HG02642 (cell line): ENCODE measurements around the gene TP53I13.
A peak's percentile ranks its signal among the peaks of the same experiment; 100 is the strongest.

Experiments
- ATAC-seq: cut with Tn5 transposase; IDR thresholded peaks from one replicate; pipeline ENCODE4 v1.9.1; 2021; ENCODE audit warnings: mild to moderate bottlenecking; ENCODE audit not compliant: unreplicated experiment, poor library complexity

Gene TP53I13

DNA sequence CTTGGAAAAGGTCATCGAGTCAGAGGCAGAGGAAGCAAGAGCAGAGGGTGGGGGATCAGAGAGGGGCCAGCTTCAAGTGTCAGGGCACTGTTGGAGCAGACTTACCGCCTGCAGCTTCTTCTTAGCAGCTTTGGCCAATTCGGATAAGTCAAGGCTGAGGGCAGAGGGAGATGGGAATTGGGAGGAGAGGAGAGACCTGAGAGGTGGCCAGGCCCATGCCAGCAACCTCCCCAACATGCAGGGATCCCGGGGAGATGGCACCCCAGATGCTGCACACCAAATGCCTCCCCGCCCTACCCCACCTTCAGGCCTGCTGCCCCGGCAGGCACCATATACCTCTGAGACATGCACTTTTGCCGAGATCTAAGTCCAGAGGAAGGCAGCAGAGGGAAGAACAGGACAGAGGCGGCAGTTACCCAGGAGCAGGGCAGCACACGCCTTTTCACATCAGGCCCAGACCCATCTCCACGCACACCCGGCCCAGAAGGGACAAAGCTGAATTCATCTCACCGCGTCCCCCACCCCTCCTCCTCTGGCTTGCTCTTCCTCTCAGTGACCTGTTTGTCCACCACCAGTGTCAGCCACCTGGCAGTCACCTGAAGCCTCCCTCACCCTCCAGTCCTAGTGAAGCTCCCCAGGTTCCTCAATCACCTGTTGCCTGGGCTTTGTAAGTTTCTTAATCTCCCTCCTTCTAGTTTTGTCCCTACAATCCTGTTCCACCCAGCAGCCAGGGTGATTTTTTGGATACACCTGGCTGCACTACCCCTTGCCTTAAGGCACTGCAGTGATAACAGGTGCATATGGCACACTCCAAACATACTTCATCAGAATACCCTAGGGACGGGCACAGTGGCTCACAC is 10.4 kb downstream of the TP53I13 start:
- ATAC-seq: no peak

DNA sequence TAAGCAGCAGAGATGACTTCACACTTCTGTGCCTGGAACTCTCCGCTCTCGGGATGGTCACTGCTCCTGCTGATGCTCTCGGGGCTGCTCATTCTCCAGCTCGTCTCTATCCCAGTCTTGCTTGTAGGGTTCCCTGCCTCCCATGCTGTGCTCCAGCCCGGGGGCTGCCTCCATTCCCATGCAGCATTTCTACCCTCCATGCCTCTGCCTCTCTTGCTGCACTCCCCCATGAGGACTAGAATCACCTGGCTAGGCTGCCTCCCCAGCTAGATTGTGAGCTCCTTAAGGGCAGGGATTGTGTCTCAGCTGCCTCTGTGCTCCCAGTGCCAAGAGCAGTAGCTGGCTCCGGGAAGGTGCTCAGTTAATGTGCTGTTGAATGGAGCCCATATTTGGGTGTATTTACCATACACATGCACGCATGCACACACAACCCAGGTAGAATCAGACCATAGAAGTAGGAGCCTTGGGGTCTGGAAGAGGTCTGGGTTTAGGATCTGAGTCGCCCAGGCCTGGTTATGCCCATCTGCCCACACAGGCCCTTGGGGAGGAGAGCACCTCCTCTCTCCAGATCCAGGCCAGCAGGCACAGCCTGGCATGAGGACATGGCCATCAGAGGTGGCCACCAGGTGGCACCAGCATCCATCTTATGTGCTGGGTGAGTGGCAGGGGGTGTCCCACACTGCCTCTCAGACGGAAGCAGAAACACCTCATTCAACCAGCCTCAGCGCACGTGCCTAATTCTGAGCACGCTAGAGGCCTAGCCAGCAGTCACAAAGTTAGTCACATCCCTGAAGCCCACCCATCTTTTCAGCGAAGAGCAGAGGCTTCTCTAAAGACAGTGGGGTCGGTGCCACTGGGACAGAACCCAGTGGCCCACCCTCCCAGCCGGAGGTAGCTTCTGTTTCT is 11.6 kb downstream of the TP53I13 start:
- ATAC-seq: peak; percentile 71

DNA sequence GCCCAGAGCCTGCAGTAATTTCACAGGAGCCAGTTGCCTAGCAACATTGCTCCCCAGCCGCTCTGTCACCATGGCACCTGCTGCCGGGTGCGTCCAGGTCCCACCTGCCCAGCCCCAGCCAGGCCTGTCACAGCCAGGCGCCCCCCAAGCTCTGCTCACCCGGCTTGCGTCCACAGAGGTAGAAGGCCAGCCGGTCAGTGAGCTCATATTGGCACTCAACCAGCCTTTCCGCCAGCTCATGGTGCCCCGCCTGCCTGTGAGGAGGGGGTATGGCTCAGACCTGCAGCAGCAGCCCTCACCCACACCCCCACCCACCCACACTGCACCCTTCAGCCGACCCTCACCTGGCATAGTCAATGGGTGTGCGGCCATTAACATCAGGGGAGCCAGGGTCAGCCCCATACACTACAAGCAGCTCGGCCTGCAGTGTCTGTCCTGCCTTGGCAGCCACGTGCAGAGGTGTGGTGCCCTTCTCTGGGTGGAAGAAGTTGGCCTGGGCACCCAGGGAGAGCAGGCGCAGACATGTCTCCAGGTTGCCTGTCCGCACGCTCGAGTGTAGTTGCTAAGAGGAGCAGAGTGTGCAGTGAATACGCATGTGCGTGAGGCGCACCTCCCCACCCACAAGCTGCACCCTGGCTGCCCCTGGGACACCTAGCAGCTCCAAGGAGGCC is 13.2 kb downstream of the TP53I13 start:
- no peak for ATAC-seq

DNA sequence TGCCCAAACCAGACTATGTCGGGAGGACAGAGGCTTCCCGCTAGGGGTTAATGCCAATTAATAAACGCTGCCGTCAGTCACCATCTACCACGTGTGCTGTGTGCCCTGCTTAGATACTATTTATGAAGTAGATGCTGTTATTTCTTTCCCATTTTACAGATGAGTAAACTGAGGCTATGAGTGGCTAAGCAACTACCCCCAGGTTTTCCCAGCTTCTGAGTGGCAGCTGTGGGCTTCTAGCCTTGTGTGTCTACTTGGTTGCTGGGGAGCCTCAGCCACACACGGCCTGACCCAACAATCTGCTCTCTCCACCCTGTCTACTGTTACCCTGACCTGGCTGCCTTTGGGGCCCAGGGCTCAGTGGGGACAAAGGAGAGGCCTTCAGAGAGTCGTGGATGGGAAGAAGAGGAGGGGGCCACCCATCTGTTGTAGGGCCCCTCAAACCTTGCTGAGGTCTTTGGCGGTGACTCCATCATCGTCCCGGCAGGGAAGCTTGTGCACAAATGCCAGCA is 13.8 kb downstream of the TP53I13 start:
- no peak for ATAC-seq

DNA sequence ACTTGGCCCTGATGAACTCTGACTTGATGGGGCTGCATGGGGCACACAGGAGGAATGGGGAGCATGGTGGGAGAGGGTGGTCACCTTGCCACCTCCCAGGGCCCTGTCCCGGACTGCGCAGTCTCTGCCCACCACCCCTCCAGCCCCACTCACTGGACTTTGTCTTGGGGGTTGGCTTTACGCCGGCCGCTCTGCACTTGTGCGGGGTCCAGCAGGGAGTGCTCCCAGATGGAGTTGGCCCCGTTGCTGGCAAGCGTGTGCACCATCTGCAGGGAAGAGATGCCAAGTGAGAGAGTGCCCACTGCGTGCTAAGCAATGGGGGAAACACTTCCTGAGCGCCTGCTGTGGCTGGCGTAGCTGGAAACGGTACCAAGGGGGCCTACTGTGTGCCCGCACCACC is 14.3 kb downstream of the TP53I13 start:
- ATAC-seq: no peak

DNA sequence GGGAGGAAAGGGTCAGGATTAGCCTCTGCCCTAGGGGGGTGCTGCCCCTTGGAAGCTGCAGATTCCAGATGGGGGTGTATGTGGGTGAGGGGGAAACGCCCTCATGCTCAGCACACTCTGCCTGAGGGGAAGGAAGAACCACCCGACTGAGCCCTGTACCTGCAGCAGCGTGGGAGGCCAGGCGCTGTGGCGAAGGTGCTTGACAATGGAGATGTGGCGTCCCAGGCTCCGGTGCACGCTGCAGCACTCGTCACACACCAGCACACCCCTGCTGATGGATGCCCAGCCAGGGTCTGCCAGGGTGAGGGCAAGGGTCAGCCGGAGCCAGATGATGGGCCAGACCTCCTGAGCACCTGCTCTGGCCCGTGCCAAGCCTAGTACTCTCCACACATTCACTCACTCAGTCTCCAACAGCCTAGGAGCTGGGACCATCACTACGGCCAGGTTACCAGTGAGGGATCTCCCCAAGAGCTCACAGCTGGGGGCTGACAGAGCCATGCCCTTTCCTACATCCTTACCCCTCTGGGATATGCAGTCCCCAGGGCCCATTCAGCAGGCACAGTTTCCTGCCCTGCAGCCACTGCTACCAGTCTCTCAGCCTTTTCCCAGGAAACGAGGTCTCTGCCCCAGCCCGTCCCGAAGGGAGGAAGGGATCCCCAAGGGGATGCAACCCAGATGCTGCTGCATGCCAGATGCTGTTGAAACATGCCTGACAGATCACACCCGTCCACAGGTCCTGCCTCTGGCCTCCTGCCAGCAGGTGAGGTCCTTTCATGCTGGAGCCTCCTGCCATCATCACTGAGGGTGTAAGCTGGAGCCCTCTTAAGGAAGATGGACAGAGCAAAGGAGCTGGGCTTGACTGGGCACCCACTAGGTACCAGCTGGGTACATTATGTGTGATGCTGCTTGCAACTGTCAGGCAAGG is 15.1 kb downstream of the TP53I13 start:
- ATAC-seq: no peak

DNA sequence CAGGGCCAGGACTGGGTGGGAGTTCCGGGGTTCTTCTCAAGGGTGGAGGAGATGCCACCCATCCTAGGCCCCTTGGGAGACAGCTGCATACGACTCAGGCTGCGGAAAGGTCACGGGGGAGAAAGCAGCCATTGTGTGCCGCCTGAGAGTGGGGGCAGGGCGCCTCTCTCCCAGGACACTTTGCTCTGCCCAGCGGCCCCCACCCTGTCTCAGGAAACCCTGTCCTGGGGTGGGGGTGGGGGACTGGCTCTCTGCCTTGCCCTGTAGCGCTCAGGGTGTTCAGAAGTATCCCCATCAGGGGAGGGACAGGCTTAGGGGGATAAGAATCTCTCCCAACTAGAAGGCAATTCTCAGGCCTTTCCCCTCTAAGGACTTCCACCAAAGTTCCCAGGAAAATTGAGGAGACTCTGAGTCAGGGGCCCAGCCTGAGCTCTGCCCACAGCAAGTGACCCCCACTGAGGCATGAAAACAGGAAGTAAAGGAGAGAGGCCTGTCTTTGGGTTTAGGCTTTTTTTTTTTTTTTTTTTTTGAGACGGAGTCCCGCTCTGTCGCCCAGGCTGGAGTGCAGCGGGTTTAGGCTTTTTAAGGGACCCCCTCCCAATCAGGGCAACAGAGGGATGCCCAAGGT is 16.1 kb downstream of the TP53I13 start:
- ATAC-seq: no peak

DNA sequence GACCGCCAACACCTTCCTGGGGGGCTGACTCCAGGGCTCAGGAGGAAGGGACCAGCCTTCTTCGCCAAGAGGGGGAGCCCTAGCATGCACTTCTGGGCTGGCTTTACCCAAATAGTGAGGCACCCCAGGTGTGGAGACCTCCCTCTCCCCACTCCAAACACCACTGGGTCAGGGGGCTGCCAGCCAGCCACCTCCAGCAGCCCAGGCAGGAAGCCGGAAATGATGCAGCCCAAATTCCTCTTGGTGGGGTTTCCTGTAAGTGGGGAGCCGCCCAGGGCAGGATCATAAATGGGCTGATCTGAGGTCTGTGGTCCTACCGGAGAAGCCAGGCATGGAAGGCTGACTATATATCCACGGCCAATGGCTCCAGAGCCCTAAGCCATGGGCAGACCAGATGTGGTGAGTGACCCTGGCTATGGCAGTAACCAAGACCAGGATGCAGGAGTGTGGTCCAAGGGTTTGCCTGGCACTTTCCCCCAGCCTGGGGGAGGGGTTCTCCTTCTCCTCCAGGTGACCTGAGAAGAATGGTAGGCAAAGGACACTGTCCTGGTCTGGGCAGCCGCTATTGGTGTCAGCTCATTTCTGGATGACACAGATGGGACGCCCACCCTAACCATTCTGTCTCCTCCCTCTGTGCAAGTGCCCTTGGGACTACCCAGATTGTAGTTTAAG is 16.7 kb downstream of the TP53I13 start:
- ATAC-seq: no peak

DNA sequence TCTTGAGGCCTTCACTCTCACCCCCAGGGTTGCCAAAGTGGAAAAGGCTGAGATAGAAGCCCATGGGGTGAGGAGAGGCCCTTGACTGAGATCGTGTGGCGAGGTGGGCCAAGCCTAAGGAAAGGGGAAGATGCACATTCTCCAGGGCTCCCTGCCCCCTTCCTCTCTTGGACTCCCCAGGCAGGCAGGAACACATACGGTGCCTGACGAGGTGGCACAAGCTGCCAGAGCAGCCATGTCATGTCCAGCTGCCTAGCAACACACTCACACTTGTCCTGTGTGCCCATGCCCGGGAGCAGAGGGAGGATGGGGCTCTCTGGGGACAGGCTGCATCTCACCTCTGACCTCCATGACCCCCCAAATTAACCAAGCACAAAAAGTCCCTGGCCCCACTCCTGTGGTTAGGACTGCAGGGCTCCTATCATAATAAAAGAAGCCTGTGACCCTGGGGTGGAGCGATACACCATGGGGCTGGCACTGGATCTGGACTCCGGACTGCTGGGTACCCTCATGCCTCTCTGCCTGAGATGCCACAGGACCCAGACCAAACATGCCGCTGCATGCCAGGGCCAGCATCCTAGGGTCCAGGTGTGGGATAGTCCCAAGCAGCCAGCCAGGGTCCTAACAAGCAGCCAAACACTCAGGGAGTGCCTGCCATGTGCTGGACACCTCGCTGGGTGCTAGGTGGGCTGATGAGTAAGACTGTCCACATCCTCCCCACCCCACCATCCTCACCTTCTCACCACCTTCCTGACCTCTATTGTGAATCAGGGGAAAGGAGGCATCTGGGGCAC is 18.4 kb downstream of the TP53I13 start:
- no peak for ATAC-seq

DNA sequence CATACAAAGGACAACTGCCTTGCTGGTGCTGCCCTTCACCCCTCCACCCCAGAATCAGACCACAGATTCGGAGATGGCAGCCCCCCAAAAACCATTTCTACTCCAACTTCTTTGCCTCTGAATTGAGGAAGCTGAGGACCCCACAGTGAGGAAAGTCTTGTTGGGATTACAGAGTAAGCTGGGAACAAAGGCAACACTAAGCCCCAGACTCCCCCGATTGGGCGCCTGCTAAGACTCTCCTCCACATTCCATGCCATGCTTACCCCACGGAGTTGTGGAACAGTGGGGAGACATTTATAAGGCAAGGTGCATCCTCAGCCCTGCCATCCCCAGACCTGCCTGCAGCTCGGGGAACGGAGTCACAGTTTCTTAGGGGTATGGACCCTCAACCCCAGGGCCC is 19.1 kb downstream of the TP53I13 start:
- ATAC-seq: no peak

DNA sequence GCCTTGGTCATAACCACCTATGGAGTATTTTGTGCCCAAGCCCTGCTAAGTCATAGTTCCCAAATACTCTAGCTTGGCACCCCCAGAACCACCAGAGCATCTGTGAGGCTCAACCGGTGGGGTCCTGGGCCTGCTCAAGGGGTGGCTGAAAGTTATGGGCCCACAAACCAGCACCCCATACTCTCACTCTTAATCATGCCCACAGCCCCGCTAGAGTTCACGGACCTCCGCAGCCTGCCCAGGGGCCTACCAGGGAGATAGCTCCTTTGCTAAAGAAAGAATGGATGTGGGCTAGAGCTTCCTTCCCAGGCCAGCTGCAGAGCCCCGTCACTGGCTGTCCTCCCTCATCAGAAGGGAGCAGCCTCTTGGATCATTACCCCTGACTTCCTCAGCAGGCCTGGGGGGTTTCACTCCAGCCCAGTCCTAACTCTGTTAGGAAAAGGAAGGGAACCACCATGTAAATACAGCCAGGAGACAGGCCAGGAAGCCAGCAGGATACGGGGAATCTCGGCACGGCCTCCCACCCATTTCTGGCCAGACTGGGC is 19.6 kb downstream of the TP53I13 start:
- no peak for ATAC-seq

DNA sequence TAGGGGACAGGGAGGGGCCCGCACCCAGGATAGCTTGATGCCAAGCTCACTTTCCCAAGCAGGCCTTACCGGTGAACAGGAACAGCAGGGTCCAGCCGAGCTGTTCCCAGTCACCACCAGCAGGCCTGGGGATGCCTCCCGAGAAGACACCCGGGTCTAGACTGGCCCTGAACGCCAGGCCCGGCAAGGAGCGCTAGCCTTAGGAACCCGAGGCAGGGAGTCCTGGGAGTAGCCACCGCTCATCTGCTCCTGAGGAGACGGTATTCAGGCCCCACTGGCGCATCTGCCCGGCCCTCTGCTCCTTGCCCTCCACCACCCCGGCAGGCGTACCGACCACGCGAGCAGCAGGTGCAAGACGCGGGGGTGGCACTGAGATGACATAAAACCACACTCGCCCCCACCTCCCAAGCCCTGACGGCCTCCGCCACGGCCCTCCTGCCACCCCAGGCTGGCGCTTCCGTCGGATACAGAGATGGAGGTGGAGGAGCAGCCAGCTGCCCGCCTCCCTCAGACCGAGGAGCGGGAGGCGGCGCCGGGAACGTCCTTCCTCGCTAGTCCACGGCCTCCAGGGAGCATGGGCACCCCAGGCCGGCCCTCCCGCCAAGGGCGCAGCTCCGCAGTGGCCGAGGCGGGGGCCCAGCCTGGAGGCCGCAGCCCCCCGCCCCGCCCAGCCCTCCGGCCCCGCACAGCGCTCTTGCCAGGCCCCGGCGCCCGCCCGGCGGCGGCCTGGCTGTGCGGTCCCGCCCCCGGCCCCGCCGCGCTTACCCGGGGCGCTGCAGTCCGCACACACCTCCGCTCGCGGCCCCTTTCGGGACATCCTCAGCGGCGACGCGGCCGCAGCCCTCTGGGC is 20.3 kb downstream of the TP53I13 start:
- ATAC-seq: peak; percentile 17

DNA sequence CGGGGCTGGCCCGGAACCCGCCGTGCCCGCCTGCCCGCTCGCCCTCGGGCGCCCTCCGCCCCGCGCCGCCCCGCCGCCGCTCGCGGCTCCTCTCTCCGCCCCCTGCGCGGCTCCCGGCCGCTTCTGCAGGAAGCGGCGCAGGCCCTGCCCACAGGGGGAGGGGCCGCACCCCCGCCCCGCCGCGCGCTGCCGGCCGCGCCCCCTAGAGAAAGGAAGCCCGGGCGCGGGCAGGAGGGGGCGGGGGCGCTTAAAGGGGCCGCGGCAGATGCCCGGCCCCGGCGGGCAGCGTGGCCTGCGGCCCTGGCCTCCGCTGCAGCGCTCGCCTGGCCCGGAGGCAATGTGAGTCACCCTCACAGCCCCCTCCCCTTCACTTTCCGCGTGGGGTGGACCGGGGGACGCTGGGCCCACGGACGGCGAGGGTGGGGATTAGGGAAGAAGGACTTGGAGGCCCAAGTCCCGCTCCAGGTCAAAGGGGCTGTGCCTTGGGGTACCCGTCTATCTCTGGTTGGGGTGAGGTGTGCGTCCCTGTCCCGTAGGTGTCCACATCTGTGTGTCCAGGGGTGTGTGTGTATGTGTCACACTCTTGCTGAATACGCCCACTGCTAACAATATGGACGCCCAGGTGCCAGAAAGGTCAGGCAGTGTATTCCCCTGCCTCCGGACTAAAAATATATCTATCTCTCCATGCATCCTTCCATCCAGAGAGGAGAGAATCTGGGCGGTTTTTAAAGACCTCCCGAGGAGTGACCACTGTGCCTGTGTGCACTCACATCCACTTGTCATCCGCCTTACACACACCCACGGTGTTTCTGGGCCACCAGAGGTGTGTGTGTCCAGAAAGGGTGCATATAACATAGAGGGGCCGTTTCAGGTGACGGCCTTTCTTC is 21.3 kb downstream of the TP53I13 start, which contains the start of gene GIT1:
TSS of gene GIT1 (minus strand) at position 125 of the 887 bp plus-strand sequence. CDS start 270 bp downstream, outside the sequence.
- ATAC-seq: peak; percentile 66

DNA sequence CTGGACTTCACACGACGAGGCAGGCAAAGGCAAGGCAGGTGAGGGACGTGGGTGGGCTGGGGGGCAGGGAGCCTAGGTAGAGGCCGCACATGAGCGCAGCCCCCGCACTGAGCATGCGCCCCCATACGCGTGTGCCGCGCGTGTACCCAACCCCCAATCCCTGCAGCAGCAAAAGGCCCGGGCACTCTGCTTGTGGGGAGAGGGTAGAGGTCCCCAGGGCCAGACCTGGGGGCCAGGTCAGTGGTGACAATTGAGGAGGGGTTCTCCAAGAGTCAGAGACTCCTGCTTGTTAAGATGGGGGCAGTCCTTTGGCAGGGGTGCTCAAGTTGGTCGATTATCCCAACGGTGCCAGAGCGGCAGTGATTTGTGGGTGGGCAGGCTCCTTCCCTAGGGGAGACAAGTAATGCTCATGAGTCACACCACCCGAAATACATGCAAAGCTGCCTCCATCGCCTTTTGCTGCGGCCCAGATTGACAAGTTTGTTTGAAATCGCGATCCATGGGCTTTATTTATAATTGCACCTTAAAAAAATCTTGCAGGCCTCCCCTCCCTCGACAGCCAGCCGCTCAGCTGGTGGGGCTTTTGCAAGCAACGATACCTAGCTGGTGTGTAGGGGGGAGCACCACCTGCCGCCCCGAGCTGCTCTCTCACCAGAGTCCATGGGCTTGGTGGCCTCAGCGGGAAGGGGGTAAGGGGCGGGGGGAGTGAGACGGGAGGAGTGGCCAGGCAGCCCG is 22.1 kb downstream of the TP53I13 start:
- ATAC-seq: no peak
